NOMO-1 treated with dmso at 0.1 percent for 144 hours (cell line): ENCODE data around the gene CDCA4.
"Not testable (repeated sequence)": the region's sequence is repeated elsewhere in the genome, so short reads cannot be mapped to it uniquely, and the experiment has no call there.

ENCODE experiments used
- DNase-seq: peaks from one replicate; lab custom pipeline; 2025; ENCODE audit not compliant: unreplicated experiment; lab: John Stamatoyannopoulos, UW

The CDCA4 gene

GRCh38 chr14:105058521-105059034 lies 37.7 kb upstream of the CDCA4 start:
- no peak for DNase-seq

- DNase-seq: no peak
Observed at GRCh38 chr14:105056303-105056831, 35.5 kb upstream of the CDCA4 start.

GRCh38 chr14:105055736-105056302 lies 34.9 kb upstream of the CDCA4 start:
- DNase-seq: no peak

GRCh38 chr14:105055334-105055733 lies 34.5 kb upstream of the CDCA4 start:
- no peak for DNase-seq

GRCh38 chr14:105053996-105054395 lies 33.1 kb upstream of the CDCA4 start:
- no peak for DNase-seq

GRCh38 chr14:105053421-105053820 lies 32.5 kb upstream of the CDCA4 start:
- DNase-seq: no peak

- no peak for DNase-seq
Observed at GRCh38 chr14:105052110-105052458, 31.2 kb upstream of the CDCA4 start.

- no peak for DNase-seq
Observed at GRCh38 chr14:105051182-105052109, 30.6 kb upstream of the CDCA4 start.

GRCh38 chr14:105050551-105050897 lies 29.6 kb upstream of the CDCA4 start:
- DNase-seq: no peak

- DNase-seq: no peak
Observed at GRCh38 chr14:105049753-105050550, 29.1 kb upstream of the CDCA4 start.

- DNase-seq: no peak
Observed at GRCh38 chr14:105047283-105048016, 26.6 kb upstream of the CDCA4 start.

- no peak for DNase-seq
Observed at GRCh38 chr14:105046891-105047282, 26.0 kb upstream of the CDCA4 start.

- peak; percentile 81 for DNase-seq
Observed at GRCh38 chr14:105045710-105046326, 24.9 kb upstream of the CDCA4 start.

- peak; percentile 24 for DNase-seq
Observed at GRCh38 chr14:105043641-105044040, 22.8 kb upstream of the CDCA4 start.

- DNase-seq: no peak
Observed at GRCh38 chr14:105042813-105043212, 21.9 kb upstream of the CDCA4 start.

GRCh38 chr14:105041841-105042765 lies 21.2 kb upstream of the CDCA4 start:
- no peak for DNase-seq

GRCh38 chr14:105039458-105040205 lies 18.7 kb upstream of the CDCA4 start:
- no peak for DNase-seq

- not testable (repeated sequence) for DNase-seq
Observed at GRCh38 chr14:105035616-105036015, 14.7 kb upstream of the CDCA4 start.
